Osteocyte (in vitro differentiated cells): ENCODE data around the gene NONO. TPM values are rescaled to one million over a fixed set of nuclear protein-coding genes. Genes with fewer than 3 reads are reported as not detected.

Source experiments
- DNase-seq: peaks from one replicate; pipeline ENCODE4 v3.0.0; 2021; ENCODE audit warnings: mixed read lengths; ENCODE audit not compliant: unreplicated experiment; ENCODE audit errors: extremely low spot score
- H3K27ac Mint-ChIP-seq: one replicate; pipeline ENCODE4 v1.8.0; 2021; ENCODE audit warnings: mild to moderate bottlenecking, mixed read lengths; ENCODE audit not compliant: unreplicated experiment
- H3K27me3 Mint-ChIP-seq: one replicate; pipeline ENCODE4 v1.8.0; 2021; ENCODE audit warnings: mixed read lengths; ENCODE audit not compliant: unreplicated experiment
- H3K36me3 Mint-ChIP-seq: one replicate; pipeline ENCODE4 v1.8.0; 2021; ENCODE audit warnings: mixed read lengths; ENCODE audit not compliant: unreplicated experiment
- H3K4me1 Mint-ChIP-seq: one replicate; pipeline ENCODE4 v1.8.0; 2021; ENCODE audit warnings: mixed read lengths; ENCODE audit not compliant: unreplicated experiment
- H3K4me3 Mint-ChIP-seq: one replicate; pipeline ENCODE4 v1.8.0; 2021; ENCODE audit warnings: mild to moderate bottlenecking, moderate library complexity, mixed read lengths; ENCODE audit not compliant: unreplicated experiment
- H3K9me3 Mint-ChIP-seq: one replicate; pipeline ENCODE4 v1.8.0; 2021; ENCODE audit warnings: mixed read lengths; ENCODE audit not compliant: unreplicated experiment
- CTCF ChIP-seq: fragments of 200-600 bp; sonication (generic); IDR thresholded peaks from 2 replicates; pipeline ENCODE4 v1.5.0; 2021; ENCODE audit warnings: antibody characterized with exemption, mild to moderate bottlenecking, moderate library complexity
- long read RNA-seq: library from polyadenylated mRNA; unstranded; transcript quantifications from one replicate; pipeline ENCODE4 v2.0.0, GENCODE V29; 2021
- total RNA-seq: library from RNA; stranded (reverse); gene quantifications from 2 replicates; pipeline ENCODE4 v1.2.1, GENCODE V29; 2021

The NONO gene
- total RNA-seq, result 465 and 499 TPM in 2 replicates
- long read RNA-seq, transcript NONO-203 (13 exons, 1,921 nt), result minor isoform, 27 of 1,632 reads
- long read RNA-seq, transcript NONO-201 (12 exons, 2,713 nt), result major isoform, 1,368 of 1,632 reads
- long read RNA-seq, transcript NONO-202 (11 exons, 2,606 nt), result minor isoform, 101 of 1,632 reads
- long read RNA-seq, partial matches to known transcripts, result 66 of 1,632 reads
- long read RNA-seq, other reads (novel, unspliced or antisense), result 68 of 1,632 reads

GRCh38 chrX:71283403-71284143 lies at the start of gene NONO:
Gene NONO (plus strand): TSS chrX:71283635. CDS start chrX:71290638, 7,003 bp downstream.
- Mint-ChIP-seq H3K27me3 (no peaks in the 10 kb centered on the region), H3K27ac (peak within 1 kb of the TSS; percentile 100), H3K9me3 (peaks cover 6% of the 10 kb centered on the region), H3K4me3 (peak within 1 kb of the TSS; percentile 90), H3K36me3 (peaks cover 3% of the 10 kb centered on the region), H3K4me1 (peaks cover 28% of the 10 kb centered on the region)
- DNase-seq, result peak; percentile 95
- TF ChIP-seq CTCF, result peak; percentile 9

- H3K27ac Mint-ChIP-seq, result no peak overlapping the region
- H3K4me1 Mint-ChIP-seq, result no peaks in the 10 kb centered on the region
- no peak overlapping the region for H3K4me3 Mint-ChIP-seq
- H3K36me3 Mint-ChIP-seq, result peaks cover 5% of the 10 kb centered on the region
- no peak for TF ChIP-seq CTCF
- no peaks in the 10 kb centered on the region for H3K27me3 Mint-ChIP-seq
- peaks cover 4% of the 10 kb centered on the region for H3K9me3 Mint-ChIP-seq
- no peak for DNase-seq
Observed at GRCh38 chrX:71235482-71235881, 48.0 kb upstream of the NONO start.

- Mint-ChIP-seq H3K9me3 (peaks cover 4% of the 10 kb centered on the region), H3K4me3 (no peak overlapping the region), H3K27ac (no peak overlapping the region), H3K4me1 (no peaks in the 10 kb centered on the region), H3K27me3 (no peaks in the 10 kb centered on the region), H3K36me3 (peaks cover 12% of the 10 kb centered on the region)
- DNase-seq, result no peak
- TF ChIP-seq CTCF, result no peak
Observed at GRCh38 chrX:71236836-71237235, 46.6 kb upstream of the NONO start.

- Mint-ChIP-seq H3K27ac (no peak overlapping the region), H3K36me3 (peaks cover 23% of the 10 kb centered on the region), H3K27me3 (no peaks in the 10 kb centered on the region), H3K4me1 (no peaks in the 10 kb centered on the region), H3K4me3 (no peak overlapping the region), H3K9me3 (peaks cover 4% of the 10 kb centered on the region)
- TF ChIP-seq CTCF, result no peak
- no peak for DNase-seq
Observed at GRCh38 chrX:71239781-71240180, 43.7 kb upstream of the NONO start.

GRCh38 chrX:71241301-71241700 lies 42.1 kb upstream of the NONO start:
- Mint-ChIP-seq H3K27ac (no peak overlapping the region), H3K9me3 (peaks cover 4% of the 10 kb centered on the region), H3K27me3 (no peaks in the 10 kb centered on the region), H3K36me3 (peaks cover 29% of the 10 kb centered on the region), H3K4me1 (no peaks in the 10 kb centered on the region), H3K4me3 (no peak overlapping the region)
- no peak for DNase-seq
- no peak for TF ChIP-seq CTCF
